ENCODE results near the gene DDX50.
A peak's percentile ranks its signal among the peaks of the same experiment; 100 is the strongest.
"Not testable (repeated sequence)": the region's sequence is repeated elsewhere in the genome, so short reads cannot be mapped to it uniquely, and the experiment has no call there.

The DDX50 gene

GRCh38 chr10:68924593-68924992, 23.5 kb downstream of the DDX50 start:
- DNase-seq = no peak

DNA sequence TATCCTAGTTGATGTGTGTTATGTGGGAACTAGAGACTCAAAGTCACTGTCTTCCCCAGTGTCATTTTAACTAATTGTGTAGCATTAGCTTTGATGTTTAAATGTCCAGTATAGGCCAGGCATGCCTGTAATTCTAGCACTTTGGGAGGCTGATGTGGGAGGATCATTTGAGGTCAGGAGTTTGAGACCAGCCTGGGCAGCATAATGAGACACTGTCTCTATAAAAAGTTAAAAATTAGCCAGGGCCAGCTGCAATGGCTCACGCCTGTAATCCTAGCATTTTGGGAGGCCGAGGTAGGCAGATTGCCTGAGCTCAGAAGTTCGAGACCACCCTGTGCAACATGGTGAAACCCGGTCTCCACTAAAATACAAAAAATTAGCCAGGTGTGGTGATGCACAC, 24.4 kb downstream of the DDX50 start:
- no peak for DNase-seq

- not testable (repeated sequence) for DNase-seq
These were observed 28.0 kb downstream of the DDX50 start for GRCh38 chr10:68929157-68929556.

DNA sequence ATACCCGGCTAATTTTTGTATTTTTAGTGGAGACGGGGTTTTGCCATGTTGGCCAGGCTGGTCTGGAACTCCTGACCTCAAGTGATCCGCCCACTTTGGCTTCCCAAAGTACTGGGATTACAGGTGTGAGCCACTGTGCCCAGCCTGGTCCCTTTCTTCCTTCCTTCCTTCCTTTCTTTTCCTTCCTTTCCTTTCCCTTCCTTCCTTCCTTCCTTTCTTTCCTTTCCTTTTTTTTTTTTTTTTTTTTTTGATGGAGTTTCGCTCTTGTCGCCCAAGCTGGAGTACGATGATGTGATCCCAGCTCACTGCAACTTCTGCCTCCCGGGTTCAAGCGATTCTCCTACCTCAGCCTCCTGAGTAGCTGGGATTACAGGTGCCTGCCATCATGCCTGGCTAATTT, 28.8 kb downstream of the DDX50 start:
- not testable (repeated sequence) for DNase-seq

DNA sequence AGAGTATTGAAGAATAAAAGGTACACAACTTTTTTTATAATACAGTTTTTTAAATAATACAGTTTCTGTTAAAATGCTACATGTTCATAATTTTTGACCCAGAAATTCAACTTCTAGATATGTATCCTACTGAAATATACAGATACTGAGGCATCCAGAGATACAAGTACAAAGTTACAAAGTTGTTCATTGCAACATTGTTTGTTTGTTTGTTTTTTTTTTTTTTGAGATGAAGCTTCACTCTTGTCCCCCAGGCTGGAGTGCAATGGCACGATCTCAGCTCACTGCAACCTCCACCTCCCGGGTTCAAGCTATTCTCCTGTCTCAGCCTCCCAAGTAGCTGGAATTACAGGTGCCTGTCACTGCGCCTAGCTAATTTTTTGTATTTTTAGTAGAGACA, 31.7 kb downstream of the DDX50 start:
- not testable (repeated sequence) for DNase-seq

GRCh38 chr10:68934994-68935393, 33.9 kb downstream of the DDX50 start:
- no peak for DNase-seq

- DNase-seq = no peak
These were observed 37.0 kb downstream of the DDX50 start for GRCh38 chr10:68938117-68938516.

GRCh38 chr10:68938884-68939283, 37.8 kb downstream of the DDX50 start:
- no peak for DNase-seq

GRCh38 chr10:68940917-68941316, 39.8 kb downstream of the DDX50 start:
- not testable (repeated sequence) for DNase-seq

DNA sequence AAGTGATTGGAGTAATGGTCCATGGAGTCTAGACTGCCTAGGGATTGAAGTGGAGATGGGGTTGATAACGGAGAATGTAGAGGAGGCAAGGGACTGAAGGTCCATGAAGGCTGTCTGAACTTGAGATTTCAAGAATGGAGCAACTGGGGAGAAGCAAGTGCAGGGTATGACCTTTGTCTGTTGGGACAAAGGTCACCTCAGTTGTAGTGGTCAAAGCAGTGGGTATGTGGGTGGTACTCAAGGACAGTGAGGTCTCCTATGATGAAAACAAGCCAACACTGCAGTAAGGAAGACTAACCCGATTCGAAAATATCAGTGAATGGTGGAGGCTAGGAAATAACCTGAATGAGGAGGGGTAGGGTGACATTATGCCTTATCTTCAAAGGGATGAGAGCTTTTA, 49.5 kb downstream of the DDX50 start:
- no peak for DNase-seq

DNA sequence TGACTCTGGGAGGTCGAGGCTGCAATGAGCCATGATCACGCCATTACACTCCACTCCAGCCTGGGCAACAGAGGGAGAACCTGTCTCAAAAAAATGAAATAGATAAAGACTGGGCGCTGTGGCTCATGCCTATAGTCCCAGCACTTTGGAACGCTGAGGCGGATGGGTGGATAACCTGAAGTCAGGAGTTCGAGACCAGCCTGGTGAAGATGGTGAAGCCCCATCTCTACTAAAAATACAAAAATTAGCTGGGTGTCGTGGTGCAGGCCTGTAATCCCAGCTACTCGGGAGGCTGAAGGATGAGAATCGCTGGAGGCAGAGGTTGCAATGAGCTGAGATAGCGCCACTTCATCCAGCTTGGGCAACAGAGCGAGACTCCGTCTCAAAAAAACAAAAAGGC, 53.8 kb downstream of the DDX50 start:
- no peak for DNase-seq

GRCh38 chr10:68955355-68955831, 54.3 kb downstream of the DDX50 start:
- no peak for DNase-seq

GRCh38 chr10:68955832-68956532, 54.9 kb downstream of the DDX50 start, which contains the start of gene DDX21:
Gene DDX21 (plus strand): TSS chr10:68956170. CDS start chr10:68956226, 56 bp downstream.
- peak; percentile 96 for DNase-seq

GRCh38 chr10:68957284-68957615, 56.1 kb downstream of the DDX50 start:
- no peak for DNase-seq

DNA sequence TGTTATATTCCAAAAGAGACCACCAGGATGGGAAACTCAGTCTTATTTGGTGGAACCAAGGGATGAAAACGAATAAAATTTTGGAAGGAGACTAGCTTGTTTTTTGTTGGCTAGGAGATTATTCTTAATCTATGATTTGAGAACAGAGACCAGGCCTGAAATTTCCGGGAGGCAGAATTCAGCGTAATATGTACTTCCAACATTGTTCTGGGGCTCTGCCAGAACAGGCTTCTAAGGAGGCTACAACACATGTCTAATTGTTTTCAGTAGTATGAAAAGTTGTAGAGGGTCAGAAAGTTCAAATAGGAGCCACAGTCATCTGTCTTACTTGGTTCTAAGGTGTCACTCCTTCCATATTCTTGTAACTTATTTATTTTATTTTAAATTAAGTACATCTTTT, 56.5 kb downstream of the DDX50 start:
- no peak for DNase-seq

- DNase-seq = no peak
These were observed 58.8 kb downstream of the DDX50 start for GRCh38 chr10:68959695-68960527.

GRCh38 chr10:68963151-68963550, 62.0 kb downstream of the DDX50 start:
- no peak for DNase-seq

- no peak for DNase-seq
These were observed 72.9 kb downstream of the DDX50 start for GRCh38 chr10:68973975-68974374.

- not testable (repeated sequence) for DNase-seq
These were observed 74.9 kb downstream of the DDX50 start for GRCh38 chr10:68975936-68976473.

GRCh38 chr10:68979738-68980137, 78.6 kb downstream of the DDX50 start:
- not testable (repeated sequence) for DNase-seq

DNA sequence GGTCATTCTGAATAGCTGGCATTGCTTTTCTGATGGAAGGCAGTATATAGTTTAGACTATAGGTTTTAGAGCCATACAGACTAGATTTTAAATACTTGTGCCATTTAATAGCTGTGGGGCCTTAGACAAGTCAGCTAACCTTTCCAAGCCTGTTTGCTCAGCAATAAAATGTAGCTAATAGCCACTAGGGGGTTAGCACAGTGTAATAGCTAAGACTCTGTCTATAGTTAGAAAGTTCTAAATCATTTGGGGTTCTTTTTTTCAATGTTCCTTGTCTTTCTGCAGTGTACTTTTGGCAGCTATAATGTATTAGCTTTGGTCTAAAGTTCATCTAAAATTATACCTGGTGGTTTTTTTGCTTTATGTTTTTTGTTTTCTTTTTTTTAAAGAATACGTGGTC, 80.0 kb downstream of the DDX50 start:
- no peak for DNase-seq

DNA sequence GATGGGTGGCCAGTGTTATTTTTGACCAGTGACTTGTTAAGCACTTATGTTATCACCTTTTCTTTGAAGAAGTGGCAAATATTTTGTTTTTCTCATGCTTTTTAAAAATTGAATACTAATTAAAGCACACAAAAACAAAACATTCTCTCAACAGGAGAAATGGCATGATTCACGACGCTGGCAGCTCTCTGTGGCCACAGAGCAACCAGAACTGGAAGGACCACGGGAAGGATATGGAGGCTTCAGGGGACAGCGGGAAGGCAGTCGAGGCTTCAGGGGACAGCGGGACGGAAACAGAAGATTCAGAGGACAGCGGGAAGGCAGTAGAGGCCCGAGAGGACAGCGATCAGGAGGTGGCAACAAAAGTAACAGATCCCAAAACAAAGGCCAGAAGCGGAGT, 81.3 kb downstream of the DDX50 start:
- no peak for DNase-seq

DNA sequence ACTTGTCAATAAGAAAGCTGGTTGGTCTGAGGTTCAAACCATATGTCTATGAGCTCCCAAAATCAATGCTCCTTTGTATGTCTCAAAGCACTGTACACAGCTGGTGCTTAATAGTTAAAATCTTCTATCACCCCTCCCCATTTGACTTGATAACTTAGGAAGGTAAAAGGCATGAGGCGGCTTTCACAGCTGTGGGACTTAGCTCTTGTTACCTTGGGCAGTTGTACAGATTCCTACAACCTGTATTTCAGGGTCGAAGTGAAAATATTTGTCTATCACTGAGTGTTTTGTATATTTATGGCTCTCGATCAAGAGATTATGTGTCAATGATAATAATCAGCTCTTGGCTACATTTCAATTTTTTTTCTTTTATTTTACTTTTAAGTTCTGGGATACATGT, 86.5 kb downstream of the DDX50 start:
- no peak for DNase-seq
